HEK293 (cell line): Measurements from ENCODE around the gene MAPKAPK3.

Experiments used
- KLF10 ChIP-seq: fragments of 450-650 bp; IDR thresholded peaks from 2 replicates; pipeline ENCODE4 v1.5.1; 2018; ENCODE audit warnings: missing biosample characterization, mild to moderate bottlenecking, missing genetic modification characterization
- ZNF121 ChIP-seq: fragments of 450-650 bp; formaldehyde crosslinking; IDR thresholded peaks from 2 replicates; pipeline ENCODE4 v1.5.1; 2016; ENCODE audit warnings: missing biosample characterization, missing genetic modification characterization
- ZNF274 ChIP-seq, 2 experiments: fragments of 200-500 bp in 1 of 2; fragments of 450-650 bp in 1 of 2; sonication (Bioruptor generic) in 1 of 2; formaldehyde crosslinking in 1 of 2; IDR thresholded peaks; 2 replicates each; pipeline versions ENCODE4 v1.5.1 to v1.6.1; 2014 to 2016; ENCODE audit warnings: borderline replicate concordance in 1 of 2, inconsistent platforms in 1 of 2, low read length in 1 of 2, missing biosample characterization in 1 of 2, missing genetic modification characterization in 1 of 2
- ZNF423 ChIP-seq: fragments of 450-650 bp; formaldehyde crosslinking; IDR thresholded peaks from 2 replicates; pipeline ENCODE4 v1.5.1; 2016; ENCODE audit warnings: missing biosample characterization, missing genetic modification characterization
- ZNF76 ChIP-seq: fragments of 450-650 bp; formaldehyde crosslinking; IDR thresholded peaks from 2 replicates; pipeline ENCODE4; 2016; ENCODE audit warnings: low read depth, missing biosample characterization, missing genetic modification characterization, borderline replicate concordance
- TF ChIP-seq, protein P1 (sequence below): fragments of 450-650 bp; formaldehyde crosslinking; IDR thresholded peaks from 2 replicates; pipeline ENCODE4 v1.5.1; 2016; ENCODE audit warnings: missing biosample characterization, missing genetic modification characterization
- TF ChIP-seq, protein P2 (sequence below): fragments of 450-650 bp; formaldehyde crosslinking; IDR thresholded peaks from 2 replicates; pipeline ENCODE4 v1.5.1; 2016; ENCODE audit warnings: missing biosample characterization, missing genetic modification characterization

DNA sequence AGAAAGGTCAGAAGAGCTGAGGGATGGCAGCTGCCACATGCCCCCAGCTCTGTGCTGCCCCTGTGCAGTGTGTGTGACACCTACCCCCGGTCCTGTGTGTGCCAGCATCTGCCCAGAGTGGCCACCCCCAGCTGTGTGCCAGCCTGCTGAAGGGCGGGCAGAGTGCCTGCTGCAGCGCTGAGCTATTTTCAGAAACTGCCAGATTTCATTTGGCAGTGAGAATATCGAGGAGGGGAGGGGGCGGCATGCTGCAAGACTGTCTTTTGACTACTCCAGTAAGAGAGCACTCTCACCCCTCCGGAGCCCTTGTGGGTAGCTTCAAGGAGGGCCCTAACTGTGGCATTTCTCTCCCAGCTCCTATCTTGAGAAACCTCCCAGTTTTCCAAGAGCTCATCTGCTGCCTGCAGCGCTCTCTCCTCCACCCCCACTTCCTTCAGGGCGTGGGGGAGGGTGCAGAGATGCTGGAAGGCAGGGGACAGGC lies 32.5 kb downstream of the MAPKAPK3 start:
- TF ChIP-seq ZNF121 (tag by site-specific recombination) (no peak), ZNF76 (tag by site-specific recombination) (no peak), ZNF423 (no peak), ZNF274 (IDR thresholded peaks at IDR 0.05; ENCODE audit: low read length) (no peak), ZNF274 (tag by site-specific recombination; IDR thresholded peaks at IDR 0.05; ENCODE audit: borderline replicate concordance) (no peak), KLF10 (tag by site-specific recombination) (no peak)
- TF ChIP-seq, protein P1, sequence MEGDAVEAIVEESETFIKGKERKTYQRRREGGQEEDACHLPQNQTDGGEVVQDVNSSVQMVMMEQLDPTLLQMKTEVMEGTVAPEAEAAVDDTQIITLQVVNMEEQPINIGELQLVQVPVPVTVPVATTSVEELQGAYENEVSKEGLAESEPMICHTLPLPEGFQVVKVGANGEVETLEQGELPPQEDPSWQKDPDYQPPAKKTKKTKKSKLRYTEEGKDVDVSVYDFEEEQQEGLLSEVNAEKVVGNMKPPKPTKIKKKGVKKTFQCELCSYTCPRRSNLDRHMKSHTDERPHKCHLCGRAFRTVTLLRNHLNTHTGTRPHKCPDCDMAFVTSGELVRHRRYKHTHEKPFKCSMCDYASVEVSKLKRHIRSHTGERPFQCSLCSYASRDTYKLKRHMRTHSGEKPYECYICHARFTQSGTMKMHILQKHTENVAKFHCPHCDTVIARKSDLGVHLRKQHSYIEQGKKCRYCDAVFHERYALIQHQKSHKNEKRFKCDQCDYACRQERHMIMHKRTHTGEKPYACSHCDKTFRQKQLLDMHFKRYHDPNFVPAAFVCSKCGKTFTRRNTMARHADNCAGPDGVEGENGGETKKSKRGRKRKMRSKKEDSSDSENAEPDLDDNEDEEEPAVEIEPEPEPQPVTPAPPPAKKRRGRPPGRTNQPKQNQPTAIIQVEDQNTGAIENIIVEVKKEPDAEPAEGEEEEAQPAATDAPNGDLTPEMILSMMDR (tag by site-specific recombination), result no peak
- TF ChIP-seq, protein P2, sequence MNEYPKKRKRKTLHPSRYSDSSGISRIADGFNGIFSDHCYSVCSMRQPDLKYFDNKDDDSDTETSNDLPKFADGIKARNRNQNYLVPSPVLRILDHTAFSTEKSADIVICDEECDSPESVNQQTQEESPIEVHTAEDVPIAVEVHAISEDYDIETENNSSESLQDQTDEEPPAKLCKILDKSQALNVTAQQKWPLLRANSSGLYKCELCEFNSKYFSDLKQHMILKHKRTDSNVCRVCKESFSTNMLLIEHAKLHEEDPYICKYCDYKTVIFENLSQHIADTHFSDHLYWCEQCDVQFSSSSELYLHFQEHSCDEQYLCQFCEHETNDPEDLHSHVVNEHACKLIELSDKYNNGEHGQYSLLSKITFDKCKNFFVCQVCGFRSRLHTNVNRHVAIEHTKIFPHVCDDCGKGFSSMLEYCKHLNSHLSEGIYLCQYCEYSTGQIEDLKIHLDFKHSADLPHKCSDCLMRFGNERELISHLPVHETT (tag by site-specific recombination), result no peak
